NCI-H82 (cell line): Measurements from ENCODE around the gene TUBA4A.
"Not testable (repeated sequence)": the region's sequence is repeated elsewhere in the genome, so short reads cannot be mapped to it uniquely, and the experiment has no call there.

Experiments
- DNase-seq: peaks from one replicate; lab custom pipeline; 2025; lab: John Stamatoyannopoulos, UW

TUBA4A gene

GRCh38 chr2:219268294-219268693 lies 14.6 kb upstream of the TUBA4A start:
- no peak for DNase-seq

GRCh38 chr2:219266886-219267285 lies 13.2 kb upstream of the TUBA4A start:
- peak; percentile 64 for DNase-seq

GRCh38 chr2:219266232-219266631 lies 12.5 kb upstream of the TUBA4A start:
- DNase-seq, result no peak

GRCh38 chr2:219261024-219261855 lies 7.5 kb upstream of the TUBA4A start:
- DNase-seq, result no peak

- not testable (repeated sequence) for DNase-seq
Observed at GRCh38 chr2:219258942-219259341, 5.2 kb upstream of the TUBA4A start.

GRCh38 chr2:219254590-219255201 lies 978 bp upstream of the TUBA4A start:
- no peak for DNase-seq

GRCh38 chr2:219252900-219253752 lies 592 bp downstream of the TUBA4A start, which contains the start of gene TUBA4B:
TUBA4B (plus strand) TSS chr2:219253243; CDS start chr2:219253408, 165 bp downstream.
- peak; percentile 76 for DNase-seq

GRCh38 chr2:219252570-219252899 lies 1.2 kb downstream of the TUBA4A start:
- DNase-seq, result peak; percentile 73

- no peak for DNase-seq
Observed at GRCh38 chr2:219252084-219252483, 1.6 kb downstream of the TUBA4A start.

GRCh38 chr2:219251656-219252055 lies 2.1 kb downstream of the TUBA4A start:
- no peak for DNase-seq

GRCh38 chr2:219250049-219250781 lies 3.5 kb downstream of the TUBA4A start:
- DNase-seq, result no peak

- DNase-seq, result peak; percentile 80
Observed at GRCh38 chr2:219249203-219249980, 4.3 kb downstream of the TUBA4A start.

GRCh38 chr2:219248845-219249202 lies 4.9 kb downstream of the TUBA4A start:
- no peak for DNase-seq

GRCh38 chr2:219247678-219248642 lies 5.8 kb downstream of the TUBA4A start:
- DNase-seq, result no peak

- DNase-seq, result no peak
Observed at GRCh38 chr2:219246559-219246958, 7.2 kb downstream of the TUBA4A start.

GRCh38 chr2:219245899-219246230 lies 7.9 kb downstream of the TUBA4A start:
- DNase-seq, result no peak

- peak; percentile 94 for DNase-seq
Observed at GRCh38 chr2:219245148-219245898, 8.4 kb downstream of the TUBA4A start, which contains the start of the genes GLB1L and STK16. GLB1L (minus strand) TSS chr2:219245444; CDS start chr2:219243573, 1,871 bp downstream. STK16 (plus strand) TSS chr2:219245479; CDS start chr2:219246000, 521 bp downstream.

GRCh38 chr2:219244789-219245147 lies 8.9 kb downstream of the TUBA4A start:
- DNase-seq, result no peak

- no peak for DNase-seq
Observed at GRCh38 chr2:219243291-219243761, 10.4 kb downstream of the TUBA4A start.
